ENCODE measurements around the gene GINS3.
A peak's percentile ranks its signal among the peaks of the same experiment; 100 is the strongest.

GINS3 gene

GRCh38 chr16:58426966-58427365 is 34.7 kb downstream of the GINS3 start:
- DNase-seq: peak; percentile 42

- DNase-seq: no peak
These were observed 36.6 kb downstream of the GINS3 start for GRCh38 chr16:58428621-58429542.

GRCh38 chr16:58430718-58431117 is 38.4 kb downstream of the GINS3 start:
- no peak for DNase-seq

GRCh38 chr16:58433569-58433951 is 41.3 kb downstream of the GINS3 start:
- DNase-seq: peak; percentile 49

GRCh38 chr16:58435779-58436178 is 43.5 kb downstream of the GINS3 start:
- DNase-seq: peak; percentile 20

GRCh38 chr16:58440131-58440530 is 47.9 kb downstream of the GINS3 start:
- DNase-seq: no peak

- DNase-seq: no peak
These were observed 50.3 kb downstream of the GINS3 start for GRCh38 chr16:58442547-58442946.

GRCh38 chr16:58443783-58444182 is 51.5 kb downstream of the GINS3 start:
- no peak for DNase-seq

- DNase-seq: no peak
These were observed 52.0 kb downstream of the GINS3 start for GRCh38 chr16:58444265-58444664.

- DNase-seq: no peak
These were observed 56.6 kb downstream of the GINS3 start for GRCh38 chr16:58448890-58449289.

GRCh38 chr16:58449306-58449705 is 57.0 kb downstream of the GINS3 start:
- no peak for DNase-seq

- peak; percentile 70 for DNase-seq
These were observed 57.5 kb downstream of the GINS3 start for GRCh38 chr16:58449768-58450167.

- no peak for DNase-seq
These were observed 58.3 kb downstream of the GINS3 start for GRCh38 chr16:58450590-58450989.

- DNase-seq: no peak
These were observed 59.0 kb downstream of the GINS3 start for GRCh38 chr16:58451265-58451689.

- DNase-seq: no peak
These were observed 59.7 kb downstream of the GINS3 start for GRCh38 chr16:58451945-58452401.

- no peak for DNase-seq
These were observed 60.4 kb downstream of the GINS3 start for GRCh38 chr16:58452640-58453039.

- DNase-seq: no peak
These were observed 61.9 kb downstream of the GINS3 start for GRCh38 chr16:58454178-58454577.

- no peak for DNase-seq
These were observed 62.6 kb downstream of the GINS3 start for GRCh38 chr16:58454856-58455255.

Data from hematopoietic multipotent progenitor cell treated with erythropoietin and hydrocortisone succinate and interleukin-3 and kit ligand, for 6 days (in vitro differentiated cells).